NB4 (cell line): ENCODE data around the gene GALNT18.

Experiments used
- MYC ChIP-seq: IDR thresholded peaks from 2 replicates; pipeline ENCODE4 v1.6.1; 2011; ENCODE audit warnings: low read depth, low read length
- POLR2A ChIP-seq: IDR thresholded peaks from 2 replicates; pipeline ENCODE4 v1.6.1; 2011; ENCODE audit warnings: mild to moderate bottlenecking; ENCODE audit not compliant: insufficient read length; ENCODE audit errors: extremely low read depth
- TF ChIP-seq, protein P1 (sequence below): IDR thresholded peaks from one replicate; pipeline ENCODE4 v1.5.1; 2012; ENCODE audit warnings: low read depth, low read length
- TF ChIP-seq, protein P2 (sequence below): IDR thresholded peaks from 2 replicates; pipeline ENCODE4 v1.6.1; 2011; ENCODE audit warnings: low read depth, low read length

DNA sequence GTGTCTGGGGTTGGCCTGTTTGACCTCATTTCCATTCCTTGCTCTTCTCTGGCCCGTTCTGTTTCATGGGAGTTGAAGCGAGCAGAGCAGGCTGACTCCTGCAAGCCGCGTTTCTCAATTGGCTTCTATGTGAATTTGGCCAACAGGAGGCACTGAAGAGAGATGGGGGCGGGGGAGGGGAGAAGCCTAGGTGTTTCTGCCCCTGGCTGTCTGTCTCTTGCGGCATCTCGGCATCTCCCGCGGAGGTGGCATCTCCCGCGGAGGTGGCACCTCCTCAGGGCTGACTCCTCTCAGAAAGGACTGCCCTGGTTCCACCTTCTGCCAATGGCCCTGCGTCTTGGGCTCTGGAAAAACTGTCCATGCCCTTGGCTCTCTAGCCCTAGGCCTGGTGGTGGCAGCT lies 143.1 kb downstream of the GALNT18 start:
- TF ChIP-seq, protein P1, sequence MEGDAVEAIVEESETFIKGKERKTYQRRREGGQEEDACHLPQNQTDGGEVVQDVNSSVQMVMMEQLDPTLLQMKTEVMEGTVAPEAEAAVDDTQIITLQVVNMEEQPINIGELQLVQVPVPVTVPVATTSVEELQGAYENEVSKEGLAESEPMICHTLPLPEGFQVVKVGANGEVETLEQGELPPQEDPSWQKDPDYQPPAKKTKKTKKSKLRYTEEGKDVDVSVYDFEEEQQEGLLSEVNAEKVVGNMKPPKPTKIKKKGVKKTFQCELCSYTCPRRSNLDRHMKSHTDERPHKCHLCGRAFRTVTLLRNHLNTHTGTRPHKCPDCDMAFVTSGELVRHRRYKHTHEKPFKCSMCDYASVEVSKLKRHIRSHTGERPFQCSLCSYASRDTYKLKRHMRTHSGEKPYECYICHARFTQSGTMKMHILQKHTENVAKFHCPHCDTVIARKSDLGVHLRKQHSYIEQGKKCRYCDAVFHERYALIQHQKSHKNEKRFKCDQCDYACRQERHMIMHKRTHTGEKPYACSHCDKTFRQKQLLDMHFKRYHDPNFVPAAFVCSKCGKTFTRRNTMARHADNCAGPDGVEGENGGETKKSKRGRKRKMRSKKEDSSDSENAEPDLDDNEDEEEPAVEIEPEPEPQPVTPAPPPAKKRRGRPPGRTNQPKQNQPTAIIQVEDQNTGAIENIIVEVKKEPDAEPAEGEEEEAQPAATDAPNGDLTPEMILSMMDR = no peak
- TF ChIP-seq, protein P2, sequence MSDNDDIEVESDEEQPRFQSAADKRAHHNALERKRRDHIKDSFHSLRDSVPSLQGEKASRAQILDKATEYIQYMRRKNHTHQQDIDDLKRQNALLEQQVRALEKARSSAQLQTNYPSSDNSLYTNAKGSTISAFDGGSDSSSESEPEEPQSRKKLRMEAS = no peak
- TF ChIP-seq MYC = no peak
- TF ChIP-seq POLR2A = no peak
